B cell (primary cell): ENCODE data around the gene BMERB1. TPM values are rescaled to one million over a fixed set of nuclear protein-coding genes. Genes with fewer than 3 reads are reported as not detected.

Experiments
- ATAC-seq: fragments of 200-7000 bp; cut with Tn5 transposase; one replicate; pipeline ENCODE4 v1.10.0; 2021; ENCODE audit warnings: low read depth, mild to moderate bottlenecking, moderate number of reproducible peaks, moderate library complexity
- CTCF ChIA-PET: fragments of 350-600 bp; sonication (Branson Sonifier 250); formaldehyde crosslinking; loops from one replicate; lab custom pipeline; 2021; ENCODE audit warnings: antibody characterized with exemption, inconsistent platforms; lab: Charles Lee
- POLR2A ChIA-PET: fragments of 350-600 bp; sonication (Branson Sonifier 250); formaldehyde crosslinking; loops from one replicate; lab custom pipeline; 2021; ENCODE audit warnings: antibody characterized with exemption; lab: Charles Lee
- DNase-seq: peaks from one replicate; pipeline ENCODE4 v3.0.0; 2013
- H2AFZ ChIP-seq: 2 replicates; pipeline ENCODE4 v1.6.1; 2012; ENCODE audit warnings: mild to moderate bottlenecking, low read depth, low read length; ENCODE audit not compliant: insufficient read depth, poor library complexity, severe bottlenecking
- H3K27ac ChIP-seq, 2 donors: 1 replicate in 1 of 2; 2 replicates in 1 of 2; pipeline ENCODE4 v1.5.1; 2012 to 2013; ENCODE audit warnings: low read length in 2 of 2, mild to moderate bottlenecking in 2 of 2, moderate library complexity in 1 of 2
- H3K27me3 ChIP-seq, 4 experiments: fragments of 200-600 bp in 1 of 4; sonication (generic) in 1 of 4; replicated peaks in 1 of 4; 1 replicate in 2 of 4; 2 replicates in 2 of 4; pipeline versions ENCODE4 v1.6.1 to v1.7.0; 2013 to 2016; ENCODE audit warnings: low read length in 3 of 4, mild to moderate bottlenecking in 2 of 4, mixed read lengths in 1 of 4, moderate library complexity in 1 of 4; ENCODE audit not compliant: insufficient read depth in 4 of 4, control insufficient read depth in 3 of 4; ENCODE audit errors: control extremely low read depth in 1 of 4
- H3K36me3 ChIP-seq, 2 experiments: replicated peaks in 1 of 2; 1 replicate in 1 of 2; 2 replicates in 1 of 2; pipeline versions ENCODE4 v1.6.1 to v1.7.1; 2013; ENCODE audit warnings: low read length in 1 of 2; ENCODE audit not compliant: insufficient read depth in 2 of 2, control insufficient read depth in 1 of 2; ENCODE audit errors: control extremely low read depth in 1 of 2, extremely low read depth in 1 of 2
- H3K4me1 ChIP-seq, 2 donors: fragments of 200-600 bp in 1 of 2; sonication (generic) in 1 of 2; 1 replicate in 1 of 2; 2 replicates in 1 of 2; pipeline versions ENCODE4 v1.5.1 to v1.6.1; 2013 to 2017; ENCODE audit warnings: low read length in 2 of 2; ENCODE audit not compliant: control insufficient read depth in 2 of 2, insufficient read depth in 2 of 2
- H3K4me2 ChIP-seq: replicated peaks from 2 replicates; pipeline ENCODE3; 2012; ENCODE audit warnings: mild to moderate bottlenecking, low read depth, low read length; ENCODE audit not compliant: poor library complexity, severe bottlenecking
- H3K4me3 ChIP-seq, 5 experiments: fragments of 200-600 bp in 1 of 5; sonication (generic) in 1 of 5; 1 replicate in 3 of 5; 2 replicates in 2 of 5; pipeline versions ENCODE4 v1.5.1 to v1.7.0; 2011 to 2016; ENCODE audit warnings: low read length in 4 of 5, mild to moderate bottlenecking in 4 of 5, low read depth in 2 of 5, control low read depth in 1 of 5, moderate library complexity in 1 of 5; ENCODE audit not compliant: insufficient read depth in 1 of 5; ENCODE audit errors: control extremely low read depth in 1 of 5, extremely low read depth in 1 of 5
- H3K79me2 ChIP-seq: fragments of 200-600 bp; sonication (generic); one replicate; pipeline ENCODE4 v1.6.0; 2016; ENCODE audit warnings: low read length; ENCODE audit not compliant: control insufficient read depth, insufficient read depth
- H3K9ac ChIP-seq: fragments of 200-600 bp; sonication (generic); 2 replicates; pipeline ENCODE4 v1.6.1; 2017; ENCODE audit warnings: mild to moderate bottlenecking, low read length, moderate library complexity
- H3K9me3 ChIP-seq, 3 donors: one replicate each; pipeline versions ENCODE4 v1.6.1 to v1.7.1; 2013; ENCODE audit warnings: low read length in 2 of 3; ENCODE audit not compliant: control insufficient read depth in 2 of 3, insufficient read depth in 1 of 3; ENCODE audit errors: control extremely low read depth in 1 of 3
- H4K20me1 ChIP-seq: 2 replicates; pipeline ENCODE4 v1.6.0; 2012; ENCODE audit warnings: mild to moderate bottlenecking, low read length; ENCODE audit not compliant: insufficient read depth, control insufficient read depth, poor library complexity, severe bottlenecking
- H3K27ac Mint-ChIP-seq: one replicate; pipeline ENCODE4 v1.8.0; 2021; ENCODE audit warnings: mixed read lengths
- H3K27me3 Mint-ChIP-seq: one replicate; pipeline ENCODE4 v1.8.0; 2021; ENCODE audit warnings: mixed read lengths
- H3K4me1 Mint-ChIP-seq: one replicate; pipeline ENCODE4 v1.8.0; 2021; ENCODE audit warnings: mixed read lengths
- H3K4me3 Mint-ChIP-seq: one replicate; pipeline ENCODE4 v1.8.0; 2021; ENCODE audit warnings: mixed read lengths
- H3K9me3 Mint-ChIP-seq: one replicate; pipeline ENCODE4 v1.8.0; 2022; ENCODE audit warnings: mixed read lengths; ENCODE audit not compliant: insufficient read depth
- EZH2 ChIP-seq: IDR thresholded peaks from 2 replicates; pipeline ENCODE4 v1.6.1; 2012; ENCODE audit warnings: borderline replicate concordance, low read depth, mild to moderate bottlenecking, moderate library complexity, low read length; ENCODE audit not compliant: insufficient read depth, poor library complexity, severe bottlenecking
- WGBS: methylation state at CpG from one replicate; pipeline ENCODE4 v1.1.5; 2013; ENCODE audit warnings: missing lambda C conversion rate; ENCODE audit not compliant: insufficient coverage; 5-methylcytosine and 5-hydroxymethylcytosine counted together
- intact Hi-C: fragments of 100-400 bp; cut with micrococcal nuclease; formaldehyde crosslinking; loops from one replicate; pipeline ENCODE4 v1.10.0; 2022
- polyA plus RNA-seq: library from polyadenylated mRNA; depleted of rRNA; stranded (reverse); fragments of >200 nt; gene quantifications from 2 replicates; pipeline ENCODE4 v1.2.3, GENCODE V29; 2012
- total RNA-seq, 2 donors: library from RNA; stranded (reverse); fragments of 120-200 nt in 1 of 2; gene quantifications; 1 replicate in 1 of 2; 2 replicates in 1 of 2; pipeline versions ENCODE4 v1.2.3 to v1.2.4, GENCODE V29; 2013 to 2022
- TF ChIP-seq, protein P1 (sequence below): fragments of 200-600 bp; IDR thresholded peaks from one replicate; pipeline ENCODE4 v1.8.0; 2022; ENCODE audit warnings: antibody characterized with exemption, mild to moderate bottlenecking

The BMERB1 gene
- total and polyA plus RNA-seq, 2 donors (not counting 1 experiment from before 2014, with no cell fraction given), result 2.2 to 11.2 TPM

DNA sequence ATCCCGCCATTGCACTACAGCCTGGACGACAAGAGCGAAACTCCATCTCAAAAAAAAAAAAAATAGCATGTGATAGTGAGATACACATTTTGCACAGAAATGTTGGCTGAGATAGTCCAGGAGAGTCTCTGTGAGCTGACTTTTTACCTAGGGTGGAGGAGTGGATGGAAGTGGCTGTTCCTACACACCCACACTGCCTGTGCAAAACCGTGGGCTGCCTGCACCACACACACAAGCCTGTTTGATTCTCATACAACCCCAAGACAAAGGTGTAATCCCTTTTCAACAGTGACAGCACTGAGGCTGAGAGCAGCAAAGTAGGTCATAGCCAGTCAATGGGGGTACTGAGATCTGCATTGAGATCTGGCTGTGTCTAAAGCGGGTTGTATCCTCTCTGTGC lies 121.7 kb downstream of the BMERB1 start:
- H3K4me2 ChIP-seq, result no peak overlapping the region
- no peak overlapping the region for H3K27ac ChIP-seq
- H3K36me3 ChIP-seq, result no peaks in the 10 kb centered on the region
- no peaks in the 10 kb centered on the region for H4K20me1 ChIP-seq
- H3K79me2 ChIP-seq, result no peaks in the 10 kb centered on the region
- DNase-seq (no peak), ATAC-seq (no peak)
- no peak overlapping the region for H2AFZ ChIP-seq
- Mint-ChIP-seq H3K27ac (no peak overlapping the region), H3K9me3 (no peaks in the 10 kb centered on the region), H3K4me3 (no peak overlapping the region), H3K27me3 (no peaks in the 10 kb centered on the region), H3K4me1 (no peaks in the 10 kb centered on the region)
- no peaks in the 10 kb centered on the region for H3K27me3 ChIP-seq
- CTCF ChIA-PET, result no interaction called here
- H3K9me3 ChIP-seq, result peaks cover 0 to 3% (median 0%) of the 10 kb centered on the region in 3 donors
- POLR2A ChIA-PET, result no interaction called here
- no peak for TF ChIP-seq EZH2
- H3K4me1 ChIP-seq, result no peaks in the 10 kb centered on the region
- H3K4me3 ChIP-seq, result no peak overlapping the region
- no CpG with 5 or more reads among the region's 5 CpGs for WGBS
- no peak overlapping the region for H3K9ac ChIP-seq
- intact Hi-C loops, result no loop called here

DNA sequence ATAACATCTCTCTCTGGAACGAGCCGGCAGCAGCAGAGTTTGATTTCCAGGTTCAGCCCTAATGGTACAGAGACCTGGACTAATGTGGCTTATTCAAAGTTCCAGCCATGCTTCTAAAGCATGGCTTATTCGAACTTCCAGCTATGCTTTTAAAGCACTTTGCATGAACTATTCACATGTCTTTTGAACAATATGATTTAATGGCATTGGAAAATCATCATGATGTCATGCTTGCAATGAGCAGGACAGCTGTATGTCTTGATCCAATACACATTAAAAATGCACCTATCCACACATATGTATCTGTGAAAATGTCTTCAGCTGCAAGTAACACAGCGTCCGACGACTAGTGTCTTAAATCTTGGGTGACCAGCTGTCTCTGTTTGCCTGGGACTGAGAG lies 122.9 kb downstream of the BMERB1 start:
- Mint-ChIP-seq H3K9me3 (no peaks in the 10 kb centered on the region), H3K27me3 (no peaks in the 10 kb centered on the region), H3K27ac (no peak overlapping the region), H3K4me3 (no peak overlapping the region), H3K4me1 (no peaks in the 10 kb centered on the region)
- Histone ChIP-seq H3K9ac (no peak overlapping the region), H3K36me3 (no peaks in the 10 kb centered on the region), H3K27ac (no peak overlapping the region), H2AFZ (no peak overlapping the region), H3K9me3 (peaks cover 0 to 3% (median 0%) of the 10 kb centered on the region in 3 donors), H3K4me2 (no peak overlapping the region), H3K79me2 (no peaks in the 10 kb centered on the region), H4K20me1 (no peaks in the 10 kb centered on the region), H3K4me3 (no peak overlapping the region), H3K4me1 (no peaks in the 10 kb centered on the region), H3K27me3 (no peaks in the 10 kb centered on the region)
- no peak for DNase-seq
- ChIA-PET CTCF (no interaction called here), POLR2A (no interaction called here)
- TF ChIP-seq, protein P1, sequence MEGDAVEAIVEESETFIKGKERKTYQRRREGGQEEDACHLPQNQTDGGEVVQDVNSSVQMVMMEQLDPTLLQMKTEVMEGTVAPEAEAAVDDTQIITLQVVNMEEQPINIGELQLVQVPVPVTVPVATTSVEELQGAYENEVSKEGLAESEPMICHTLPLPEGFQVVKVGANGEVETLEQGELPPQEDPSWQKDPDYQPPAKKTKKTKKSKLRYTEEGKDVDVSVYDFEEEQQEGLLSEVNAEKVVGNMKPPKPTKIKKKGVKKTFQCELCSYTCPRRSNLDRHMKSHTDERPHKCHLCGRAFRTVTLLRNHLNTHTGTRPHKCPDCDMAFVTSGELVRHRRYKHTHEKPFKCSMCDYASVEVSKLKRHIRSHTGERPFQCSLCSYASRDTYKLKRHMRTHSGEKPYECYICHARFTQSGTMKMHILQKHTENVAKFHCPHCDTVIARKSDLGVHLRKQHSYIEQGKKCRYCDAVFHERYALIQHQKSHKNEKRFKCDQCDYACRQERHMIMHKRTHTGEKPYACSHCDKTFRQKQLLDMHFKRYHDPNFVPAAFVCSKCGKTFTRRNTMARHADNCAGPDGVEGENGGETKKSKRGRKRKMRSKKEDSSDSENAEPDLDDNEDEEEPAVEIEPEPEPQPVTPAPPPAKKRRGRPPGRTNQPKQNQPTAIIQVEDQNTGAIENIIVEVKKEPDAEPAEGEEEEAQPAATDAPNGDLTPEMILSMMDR, result no peak
- TF ChIP-seq EZH2, result no peak
- no peak for ATAC-seq
- intact Hi-C loops, result no loop called here
- WGBS, result 100% methylated on average over 5 of the region's 6 CpGs
